ENCODE results near the gene PSMG2.

Gene PSMG2

GRCh38 chr18:12767580-12768155, 64.8 kb downstream of the PSMG2 start:
- DNase-seq, result no peak

- no peak for DNase-seq
Measured at GRCh38 chr18:12768625-12769024, 65.8 kb downstream of the PSMG2 start.

GRCh38 chr18:12769136-12769535, 66.3 kb downstream of the PSMG2 start:
- DNase-seq, result no peak

GRCh38 chr18:12769644-12770440, 67.0 kb downstream of the PSMG2 start:
- no peak for DNase-seq

- no peak for DNase-seq
Measured at GRCh38 chr18:12770469-12771219, 67.8 kb downstream of the PSMG2 start.

GRCh38 chr18:12772111-12772510, 69.3 kb downstream of the PSMG2 start:
- DNase-seq, result no peak

- no peak for DNase-seq
Measured at GRCh38 chr18:12773369-12773768, 70.5 kb downstream of the PSMG2 start.

GRCh38 chr18:12774982-12775381, 72.1 kb downstream of the PSMG2 start:
- no peak for DNase-seq

All from right forelimb (tissue), 1 donor.